ENCODE measurements around the gene ZFAND3.

DNA sequence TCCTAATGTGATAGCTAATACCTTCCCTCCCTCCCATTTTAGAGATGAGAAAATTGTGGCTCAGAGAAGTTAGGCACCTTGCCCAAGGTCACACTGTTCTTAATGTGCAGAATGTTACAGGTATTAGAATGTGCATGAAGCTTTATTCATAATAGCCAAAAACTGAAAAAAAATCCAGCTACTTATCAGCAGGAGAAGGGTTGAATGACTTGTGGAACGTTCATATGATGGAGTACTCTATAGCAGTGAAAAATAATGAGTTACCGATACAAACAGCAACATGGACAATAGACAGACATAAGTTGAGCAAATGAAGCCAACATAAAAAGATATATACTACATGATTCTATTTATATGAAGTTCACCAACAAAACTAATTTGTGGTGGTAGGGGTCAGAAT lies 37.7 kb upstream of the ZFAND3 start:
- no peak for TF ChIP-seq POLR2A (IDR thresholded peaks at IDR 0.05; ENCODE audit: low read depth, low read length)
- TF ChIP-seq POLR2AphosphoS5 (IDR thresholded peaks at IDR 0.05; ENCODE audit: low read depth, low read length) = no peak
